ENCODE results near the gene FKBP15. TPM values are rescaled to one million over a fixed set of nuclear protein-coding genes. Genes with fewer than 3 reads are reported as not detected.

FKBP15 gene
- total RNA-seq, 1 experiment from 2014 or later = 18.5 TPM

GRCh38 chr9:113205861-113206260, 15.2 kb downstream of the FKBP15 start:
- no peak overlapping the region for H3T11ph ChIP-seq (ENCODE audit: low read length)
- TF ChIP-seq, protein P1, sequence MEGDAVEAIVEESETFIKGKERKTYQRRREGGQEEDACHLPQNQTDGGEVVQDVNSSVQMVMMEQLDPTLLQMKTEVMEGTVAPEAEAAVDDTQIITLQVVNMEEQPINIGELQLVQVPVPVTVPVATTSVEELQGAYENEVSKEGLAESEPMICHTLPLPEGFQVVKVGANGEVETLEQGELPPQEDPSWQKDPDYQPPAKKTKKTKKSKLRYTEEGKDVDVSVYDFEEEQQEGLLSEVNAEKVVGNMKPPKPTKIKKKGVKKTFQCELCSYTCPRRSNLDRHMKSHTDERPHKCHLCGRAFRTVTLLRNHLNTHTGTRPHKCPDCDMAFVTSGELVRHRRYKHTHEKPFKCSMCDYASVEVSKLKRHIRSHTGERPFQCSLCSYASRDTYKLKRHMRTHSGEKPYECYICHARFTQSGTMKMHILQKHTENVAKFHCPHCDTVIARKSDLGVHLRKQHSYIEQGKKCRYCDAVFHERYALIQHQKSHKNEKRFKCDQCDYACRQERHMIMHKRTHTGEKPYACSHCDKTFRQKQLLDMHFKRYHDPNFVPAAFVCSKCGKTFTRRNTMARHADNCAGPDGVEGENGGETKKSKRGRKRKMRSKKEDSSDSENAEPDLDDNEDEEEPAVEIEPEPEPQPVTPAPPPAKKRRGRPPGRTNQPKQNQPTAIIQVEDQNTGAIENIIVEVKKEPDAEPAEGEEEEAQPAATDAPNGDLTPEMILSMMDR (conservative IDR thresholded peaks at IDR 0.05) = no peak
- H2BK20ac ChIP-seq (ENCODE audit: low read depth, low read length, poor library complexity, severe bottlenecking) = no peak overlapping the region
- Mint-ChIP-seq H3K27me3 (ENCODE audit: low read depth) (peaks cover 1% of the 10 kb centered on the region; the same call in 1 of the 2 replicates), H3K4me3 (no peak overlapping the region), H3K4me1 (no peaks in the 10 kb centered on the region), H3K9me3 (no peaks in the 10 kb centered on the region), H3K36me3 (ENCODE audit: insufficient read depth in 1 of 3, low read depth in 3 of 3) (peaks cover 3 to 42% (median 30%) of the 10 kb centered on the region in 3 experiments; a peak in 6 of 7 replicates), H3K27ac (no peak overlapping the region)
- DNase-seq = no peak
- no peak overlapping the region for H3K4me2 ChIP-seq (ENCODE audit: insufficient read depth, insufficient read length, low read length)
- WGBS (ENCODE audit: extremely low coverage, insufficient read length, low lambda C conversion rate) = no CpG with 5 or more reads among the region's 1 CpG
- no peak overlapping the region for H2BK120ac ChIP-seq (ENCODE audit: low read depth, low read length, poor library complexity, severe bottlenecking)
- no peaks in the 10 kb centered on the region for H3K79me2 ChIP-seq (ENCODE audit: insufficient read depth, low read length)
- H3K27ac ChIP-seq (ENCODE audit: insufficient read length, low read depth, low read length) = no peak overlapping the region
- H2BK15ac ChIP-seq (ENCODE audit: low read depth, low read length) = no peak overlapping the region
- no peaks in the 10 kb centered on the region for H3K23me2 ChIP-seq (ENCODE audit: insufficient read length, low read depth, low read length, poor library complexity, severe bottlenecking)
- H3K23ac ChIP-seq (ENCODE audit: insufficient read length, low read depth, low read length) = no peak overlapping the region
- no peaks in the 10 kb centered on the region for H3K79me1 ChIP-seq (ENCODE audit: insufficient read depth, low read depth, low read length, poor library complexity, severe bottlenecking)
- no peak overlapping the region for H3K14ac ChIP-seq (ENCODE audit: insufficient read depth, low read length)
- H3K4me1 ChIP-seq (ENCODE audit: insufficient read depth, low read length) = no peaks in the 10 kb centered on the region
- no peaks in the 10 kb centered on the region for H4K20me1 ChIP-seq (ENCODE audit: control insufficient read depth, insufficient read depth, insufficient read length)
- no peaks in the 10 kb centered on the region for H3K27me3 ChIP-seq (ENCODE audit: insufficient read depth, low read length)
- H2BK12ac ChIP-seq (ENCODE audit: insufficient read length, low read depth, low read length) = no peak overlapping the region
- no peak overlapping the region for H3K4ac ChIP-seq (ENCODE audit: low read depth, low read length)
- H4K8ac ChIP-seq (replicated peaks; ENCODE audit: insufficient read length, low read depth, low read length) = no peak overlapping the region
- no peak overlapping the region for H2AK5ac ChIP-seq (ENCODE audit: insufficient read length, low read length)
- no peak overlapping the region for H4K5ac ChIP-seq (ENCODE audit: insufficient read length, low read depth, low read length)
- H3K56ac ChIP-seq (ENCODE audit: insufficient read length, low read depth, low read length) = no peak overlapping the region
- no peak overlapping the region for H2AFZ ChIP-seq (ENCODE audit: low read length)
- no peak overlapping the region for H3K9ac ChIP-seq (ENCODE audit: extremely low read depth, insufficient read length, low read length)
- H3K9me3 ChIP-seq (ENCODE audit: control insufficient read depth, low read depth, low read length) = no peaks in the 10 kb centered on the region
- no peak overlapping the region for H2BK5ac ChIP-seq (ENCODE audit: insufficient read length, low read length)
- no peak overlapping the region for H3K18ac ChIP-seq (ENCODE audit: insufficient read length, low read depth, low read length)
- H4K91ac ChIP-seq (ENCODE audit: insufficient read length, low read depth, low read length) = no peak overlapping the region
